Panc1 (cell line): ENCODE results near the gene PLEKHG4B.

ENCODE experiments used
- CTCF ChIP-seq: fragments of 450-650 bp; IDR thresholded peaks from 2 replicates; pipeline ENCODE4 v1.5.1; 2017; ENCODE audit warnings: mild to moderate bottlenecking
- POLR2AphosphoS5 ChIP-seq: IDR thresholded peaks from 2 replicates; pipeline ENCODE4 v1.6.1; 2012; ENCODE audit warnings: mild to moderate bottlenecking, low read depth, low read length, moderate library complexity
- SIN3A ChIP-seq: IDR thresholded peaks from 2 replicates; pipeline ENCODE4 v1.6.1; 2012; ENCODE audit warnings: low read depth, mild to moderate bottlenecking, low read length, moderate library complexity, borderline replicate concordance; ENCODE audit not compliant: insufficient read depth

GRCh38 chr5:187617-188451 lies 95.9 kb downstream of the PLEKHG4B start:
- no peak for TF ChIP-seq CTCF
- no peak for TF ChIP-seq SIN3A
- no peak for TF ChIP-seq POLR2AphosphoS5
